Neural cell (in vitro differentiated cells): ENCODE measurements around the gene SLC19A1. TPM values are rescaled to one million over a fixed set of nuclear protein-coding genes. Genes with fewer than 3 reads are reported as not detected.

Experiments used
- H2AFZ ChIP-seq: fragments of 200-600, 300-800 bp; sonication (generic), shearing (Covaris generic); 2 replicates; pipeline ENCODE4 v1.6.0; 2014; ENCODE audit warnings: low read depth, mild to moderate bottlenecking, antibody characterized with exemption, low read length, moderate library complexity
- H3F3A ChIP-seq: fragments of 200-600 bp; shearing (Covaris generic); 2 replicates; pipeline ENCODE4 v1.6.1; 2016; ENCODE audit warnings: mild to moderate bottlenecking, moderate library complexity, mixed read lengths, antibody characterized with exemption, low read length; ENCODE audit not compliant: insufficient read depth, poor library complexity, severe bottlenecking
- H3K27ac ChIP-seq: fragments of 200-600, 300-800 bp; sonication (generic), shearing (Covaris generic); 2 replicates; pipeline ENCODE4 v1.5.1; 2014; ENCODE audit warnings: mild to moderate bottlenecking, low read length, moderate library complexity
- H3K27me3 ChIP-seq: fragments of 300-800, 200-600 bp; sonication (generic), shearing (Covaris generic); 2 replicates; pipeline ENCODE4 v1.6.0; 2014; ENCODE audit warnings: mild to moderate bottlenecking, low read depth, low read length, moderate library complexity; ENCODE audit not compliant: insufficient read depth
- H3K36me3 ChIP-seq: fragments of 300-800, 200-600 bp; sonication (generic), shearing (Covaris generic); 2 replicates; pipeline ENCODE4 v1.5.1; 2014; ENCODE audit warnings: mild to moderate bottlenecking, antibody characterized with exemption, low read length, moderate library complexity; ENCODE audit not compliant: insufficient read depth
- H3K4me2 ChIP-seq: fragments of 300-800, 200-600 bp; sonication (generic), shearing (Covaris generic); 2 replicates; pipeline ENCODE4 v1.6.0; 2014; ENCODE audit warnings: mild to moderate bottlenecking, low read length
- H3K4me3 ChIP-seq: fragments of 300-800, 200-600 bp; sonication (generic), shearing (Covaris generic); 2 replicates; pipeline ENCODE4 v1.5.1; 2014; ENCODE audit warnings: mild to moderate bottlenecking, low read length, moderate library complexity
- H3K79me2 ChIP-seq: fragments of 200-600 bp; shearing (Covaris generic); replicated peaks from 2 replicates; pipeline ENCODE4 v1.6.0; 2014; ENCODE audit warnings: mild to moderate bottlenecking, low read length, moderate library complexity; ENCODE audit not compliant: insufficient read depth
- H3K9ac ChIP-seq: fragments of 300-800, 200-600 bp; sonication (generic), shearing (Covaris generic); 2 replicates; pipeline ENCODE4 v1.6.1; 2016; ENCODE audit warnings: mild to moderate bottlenecking, low read length, mixed read lengths
- H3K9me2 ChIP-seq: fragments of 200-600 bp; shearing (Covaris generic); 2 replicates; pipeline ENCODE4 v1.6.1; 2016; ENCODE audit warnings: mild to moderate bottlenecking, low read length, mixed read lengths; ENCODE audit not compliant: insufficient read depth
- H3K9me3 ChIP-seq: fragments of 200-600, 300-800 bp; sonication (generic), shearing (Covaris generic); 2 replicates; pipeline ENCODE4 v1.6.1; 2016; ENCODE audit warnings: mild to moderate bottlenecking, mixed run types, low read length, moderate library complexity, mixed read lengths
- H4K20me1 ChIP-seq: fragments of 200-600 bp; shearing (Covaris generic); 2 replicates; pipeline ENCODE4 v1.6.1; 2016; ENCODE audit warnings: mild to moderate bottlenecking, mixed run types; ENCODE audit not compliant: insufficient read depth
- CTCF ChIP-seq: fragments of 450-650 bp; IDR thresholded peaks from 2 replicates; pipeline ENCODE4 v1.5.1; 2014; ENCODE audit warnings: antibody characterized with exemption, mild to moderate bottlenecking, moderate library complexity; ENCODE audit not compliant: poor library complexity, severe bottlenecking
- EP300 ChIP-seq: fragments of 450-650 bp; conservative IDR thresholded peaks from 2 replicates; pipeline ENCODE4 v1.6.1; 2014; ENCODE audit warnings: antibody characterized with exemption, mild to moderate bottlenecking, moderate library complexity; ENCODE audit not compliant: poor library complexity, severe bottlenecking
- EZH2 ChIP-seq: fragments of 200-600, 300-800 bp; shearing (Covaris generic), sonication (generic); IDR thresholded peaks from 2 replicates; pipeline ENCODE4 v1.6.1; 2014; ENCODE audit warnings: antibody characterized with exemption, low read length, borderline replicate concordance, mild to moderate bottlenecking; ENCODE audit not compliant: insufficient read depth, poor library complexity, severe bottlenecking
- MXI1 ChIP-seq: fragments of 450-650 bp; conservative IDR thresholded peaks from 2 replicates; pipeline ENCODE4 v1.6.1; 2014; ENCODE audit warnings: antibody characterized with exemption, mild to moderate bottlenecking; ENCODE audit not compliant: poor library complexity, severe bottlenecking
- POLR2AphosphoS5 ChIP-seq: IDR thresholded peaks from 2 replicates; pipeline ENCODE4 v1.6.1; 2012
- RAD21 ChIP-seq: fragments of 450-650 bp; conservative IDR thresholded peaks from 2 replicates; pipeline ENCODE4 v1.6.1; 2014; ENCODE audit warnings: antibody characterized with exemption, mild to moderate bottlenecking, moderate library complexity
- REST ChIP-seq: IDR thresholded peaks from 2 replicates; pipeline ENCODE4 v1.6.1; 2012; ENCODE audit warnings: borderline replicate concordance
- SMC3 ChIP-seq: fragments of 450-650 bp; conservative IDR thresholded peaks from 2 replicates; pipeline ENCODE4 v1.6.1; 2014; ENCODE audit warnings: antibody characterized with exemption, mild to moderate bottlenecking, moderate library complexity; ENCODE audit not compliant: poor library complexity
- TAF1 ChIP-seq: IDR thresholded peaks from 2 replicates; pipeline ENCODE4 v1.6.1; 2012; ENCODE audit warnings: low read depth
- polyA plus RNA-seq: library from polyadenylated mRNA; depleted of rRNA; stranded (reverse); fragments of >200 nt; gene quantifications from 2 replicates; pipeline ENCODE4 v1.2.3, GENCODE V29; 2014

Gene SLC19A1
- polyA plus RNA-seq, 1 donor from 2014 or later, result 2.9 TPM

GRCh38 chr21:45550522-45551210 is 8.4 kb upstream of the SLC19A1 start:
- H3K4me2 ChIP-seq, result no peak overlapping the region
- H3K27ac ChIP-seq, result no peak overlapping the region

More at GRCh38 chr21:45550522-45551210, 8.4 kb upstream of the SLC19A1 start:
- Histone ChIP-seq H3K9ac (no peak overlapping the region), H3K9me2 (no peaks in the 10 kb centered on the region), H2AFZ (no peak overlapping the region), H3K79me2 (no peaks in the 10 kb centered on the region), H3F3A (no peaks in the 10 kb centered on the region), H3K9me3 (no peaks in the 10 kb centered on the region), H3K36me3 (no peaks in the 10 kb centered on the region), H4K20me1 (no peaks in the 10 kb centered on the region), H3K27me3 (no peaks in the 10 kb centered on the region), H3K4me3 (no peak overlapping the region)
- TF ChIP-seq EP300 (no peak), POLR2AphosphoS5 (no peak), SMC3 (no peak), TAF1 (no peak), EZH2 (no peak), REST (no peak), MXI1 (no peak), CTCF (no peak), RAD21 (no peak)
